Uterus (tissue), 4 donors: Measurements from ENCODE around the gene CD59. TPM values are rescaled to one million over a fixed set of nuclear protein-coding genes. Genes with fewer than 3 reads are reported as not detected.

ENCODE experiments used
- DNase-seq, 2 donors: peaks; one replicate each; pipeline ENCODE4 v3.0.0-alpha.2; 2019 to 2020
- H3K27ac ChIP-seq, 2 donors: fragments of 200-600 bp; sonication (generic); 1 replicate in 1 of 2; 2 replicates in 1 of 2; pipeline ENCODE4 v1.5.1; 2016 to 2018
- H3K27me3 ChIP-seq, 2 donors: fragments of 200-600 bp; sonication (generic); one replicate each; pipeline ENCODE4 v1.5.1; 2018 to 2019; ENCODE audit warnings: control low read depth in 1 of 2
- H3K36me3 ChIP-seq, 2 donors: fragments of 200-600 bp; sonication (generic); one replicate each; pipeline ENCODE4 v1.5.1; 2019; ENCODE audit warnings: control low read depth in 1 of 2
- H3K4me1 ChIP-seq, 2 donors: fragments of 200-600 bp; sonication (generic); one replicate each; pipeline ENCODE4 v1.5.1; 2018 to 2019; ENCODE audit warnings: control low read depth in 1 of 2
- H3K4me3 ChIP-seq, 2 donors: fragments of 200-600 bp; sonication (generic); 1 replicate in 1 of 2; 2 replicates in 1 of 2; pipeline ENCODE4 v1.5.1; 2018 to 2019; ENCODE audit warnings: mild to moderate bottlenecking in 1 of 2
- H3K9me3 ChIP-seq, 2 donors: fragments of 200-600 bp; sonication (generic); one replicate each; pipeline ENCODE4 v1.5.1; 2019; ENCODE audit warnings: control low read depth in 1 of 2
- CTCF ChIP-seq, 4 experiments: fragments of 200-600 bp in 2 of 4; fragments of 450-650 bp in 2 of 4; sonication (generic) in 2 of 4; IDR thresholded peaks; one replicate each; pipeline ENCODE4 v1.5.1; 2016 to 2019; ENCODE audit warnings: antibody characterized with exemption in 4 of 4, mild to moderate bottlenecking in 2 of 4, moderate library complexity in 1 of 4
- POLR2A ChIP-seq, 2 donors: fragments of 450-650 bp; IDR thresholded peaks; one replicate each; pipeline ENCODE4 v1.6.1; 2016; ENCODE audit warnings: antibody characterized with exemption in 2 of 2, mild to moderate bottlenecking in 1 of 2, moderate library complexity in 1 of 2
- intact Hi-C: fragments of 100-400 bp; cut with DNase I; formaldehyde crosslinking; loops from one replicate; pipeline ENCODE4 v1.15.1; 2023; ENCODE audit warnings: low total_unique reads
- total RNA-seq, 4 donors: library from RNA; depleted of rRNA in 3 of 4; stranded (reverse); fragments of >200 nt in 3 of 4; gene quantifications; one replicate each; pipeline versions ENCODE4 v1.1.0 to v1.2.4, GENCODE V29; 2014 to 2023
- donor health status: DM: yes; HTN: yes; CAD: no.

The CD59 gene
- total RNA-seq, 4 donors from 2014 or later = 221 to 621 (median 300) TPM

GRCh38 chr11:33668468-33668825 lies 67.8 kb downstream of the CD59 start:
- no peak overlapping the region for H3K27ac ChIP-seq
- H3K9me3 ChIP-seq = no peaks in the 10 kb centered on the region
- DNase-seq = no peak
- no peaks in the 10 kb centered on the region for H3K27me3 ChIP-seq
- no peaks in the 10 kb centered on the region for H3K4me1 ChIP-seq
- intact Hi-C loops = no loop called here
- no peaks in the 10 kb centered on the region for H3K36me3 ChIP-seq
- no peak overlapping the region for H3K4me3 ChIP-seq
- TF ChIP-seq POLR2A (IDR thresholded peaks at IDR 0.05) = no peak
- TF ChIP-seq CTCF (IDR thresholded peaks at IDR 0.05) = no peak

GRCh38 chr11:33667819-33668467 lies 68.3 kb downstream of the CD59 start:
- H3K27me3 ChIP-seq = no peaks in the 10 kb centered on the region
- no peaks in the 10 kb centered on the region for H3K4me1 ChIP-seq
- H3K4me3 ChIP-seq = no peak overlapping the region
- no peaks in the 10 kb centered on the region for H3K9me3 ChIP-seq
- DNase-seq = no peak
- H3K36me3 ChIP-seq = no peaks in the 10 kb centered on the region
- H3K27ac ChIP-seq = no peak overlapping the region
- intact Hi-C loops = no loop called here
- TF ChIP-seq POLR2A (IDR thresholded peaks at IDR 0.05) (no peak), CTCF (IDR thresholded peaks at IDR 0.05) (no peak)

- no peak for TF ChIP-seq CTCF (IDR thresholded peaks at IDR 0.05)
- TF ChIP-seq POLR2A (IDR thresholded peaks at IDR 0.05) = no peak
- Histone ChIP-seq H3K36me3 (no peaks in the 10 kb centered on the region), H3K4me3 (no peak overlapping the region), H3K27ac (no peak overlapping the region), H3K4me1 (no peaks in the 10 kb centered on the region), H3K27me3 (no peaks in the 10 kb centered on the region), H3K9me3 (no peaks in the 10 kb centered on the region)
- no peak for DNase-seq
- intact Hi-C loops = no loop called here
These were observed 70.7 kb downstream of the CD59 start for GRCh38 chr11:33665350-33666106.

GRCh38 chr11:33664827-33665226 lies 71.4 kb downstream of the CD59 start:
- DNase-seq = no peak
- Histone ChIP-seq H3K4me1 (no peaks in the 10 kb centered on the region), H3K36me3 (no peaks in the 10 kb centered on the region), H3K4me3 (no peak overlapping the region), H3K9me3 (no peaks in the 10 kb centered on the region), H3K27ac (no peak overlapping the region), H3K27me3 (no peaks in the 10 kb centered on the region)
- intact Hi-C loops = no loop called here
- TF ChIP-seq POLR2A (IDR thresholded peaks at IDR 0.05) (no peak), CTCF (IDR thresholded peaks at IDR 0.05) (no peak)

- Histone ChIP-seq H3K4me1 (no peaks in the 10 kb centered on the region), H3K4me3 (no peak overlapping the region), H3K9me3 (no peaks in the 10 kb centered on the region), H3K27me3 (no peaks in the 10 kb centered on the region), H3K36me3 (no peaks in the 10 kb centered on the region), H3K27ac (no peak overlapping the region)
- intact Hi-C loops = no loop called here
- TF ChIP-seq CTCF (IDR thresholded peaks at IDR 0.05) (no peak), POLR2A (IDR thresholded peaks at IDR 0.05) (no peak)
- no peak for DNase-seq
These were observed 72.1 kb downstream of the CD59 start for GRCh38 chr11:33664166-33664565.
